Measurements from ENCODE around the gene SLC17A5.
"Not testable (repeated sequence)": the region's sequence is repeated elsewhere in the genome, so short reads cannot be mapped to it uniquely, and the experiment has no call there.

The SLC17A5 gene

GRCh38 chr6:73665686-73666319 lies 12.0 kb upstream of the SLC17A5 start:
- peak; percentile 38 for DNase-seq

GRCh38 chr6:73664701-73665100 lies 10.9 kb upstream of the SLC17A5 start:
- no peak for DNase-seq

GRCh38 chr6:73657201-73657600 lies 3.4 kb upstream of the SLC17A5 start:
- DNase-seq = no peak

DNA sequence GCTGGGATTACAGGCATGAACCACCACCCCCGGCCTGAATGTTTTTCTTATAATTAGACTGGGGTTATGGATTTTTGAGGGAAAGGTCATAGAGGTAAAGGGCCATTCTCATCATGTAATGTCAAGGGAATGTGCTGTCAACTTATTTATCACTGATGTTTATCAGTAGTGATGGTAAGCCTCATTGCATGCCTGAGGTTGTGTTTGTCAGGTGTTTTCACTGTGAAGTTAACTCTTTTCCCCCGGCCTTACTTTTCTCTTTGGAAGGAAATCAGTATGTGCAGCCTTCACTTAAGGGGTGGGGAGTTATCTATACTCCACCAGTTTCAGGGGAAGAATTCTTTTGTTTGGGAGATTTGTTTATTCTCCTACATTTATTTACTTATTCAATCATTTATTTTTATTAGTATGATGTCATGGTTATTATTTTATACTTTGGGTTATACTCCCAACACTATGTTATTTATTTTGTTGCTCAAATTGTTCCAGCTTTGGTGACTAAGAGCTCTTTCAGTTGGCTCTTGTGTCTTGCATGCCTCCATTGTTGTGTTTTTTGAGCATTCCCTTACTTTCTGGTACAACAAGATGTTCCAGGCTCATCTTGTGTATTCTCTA lies 2.8 kb upstream of the SLC17A5 start:
- no peak for DNase-seq

- no peak for DNase-seq
Measured at GRCh38 chr6:73655341-73655917, 1.6 kb upstream of the SLC17A5 start.

DNA sequence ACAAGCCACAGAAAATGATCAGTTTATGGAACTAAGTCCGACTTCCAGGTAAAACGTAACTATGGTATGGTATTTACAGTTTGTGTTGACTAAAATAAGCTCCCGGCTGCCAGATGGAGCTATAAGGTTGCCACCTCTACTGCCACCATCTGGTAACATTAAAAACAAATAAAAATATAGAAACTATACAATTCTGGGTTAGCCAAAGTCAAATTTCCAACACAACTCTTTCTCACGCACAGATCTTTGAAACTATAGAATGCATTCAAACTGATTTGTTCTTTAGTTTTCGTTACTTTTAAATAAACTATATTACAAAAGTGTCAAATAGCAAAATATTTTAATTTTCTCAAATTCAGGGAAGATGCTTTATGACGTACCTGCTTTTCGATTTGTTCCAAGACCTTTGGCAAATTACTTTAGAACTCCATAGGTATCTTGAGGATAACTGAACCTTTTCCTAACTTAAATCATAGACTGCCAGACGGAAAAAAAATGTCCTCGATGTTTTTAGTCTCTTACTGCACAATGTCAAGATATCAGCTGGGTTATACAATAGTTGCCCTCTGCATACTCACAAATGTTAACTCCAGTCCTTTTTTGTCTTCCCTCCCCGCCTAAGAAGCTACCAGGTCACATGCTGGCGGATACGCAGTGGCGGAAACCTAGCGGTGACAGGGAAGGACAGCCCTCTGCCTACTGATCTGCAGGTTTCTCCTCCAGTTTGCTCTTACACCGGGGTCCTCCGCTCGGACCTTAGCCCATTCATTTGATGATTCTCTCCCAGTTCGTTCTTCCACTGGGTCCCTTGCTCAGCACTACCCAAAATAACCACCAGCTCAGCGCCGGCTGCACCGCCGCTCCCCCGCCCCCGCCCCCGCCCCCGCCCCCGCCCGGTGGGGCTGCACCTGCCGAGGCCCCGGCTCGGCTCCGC lies 888 bp downstream of the SLC17A5 start:
- peak; percentile 36 for DNase-seq

DNA sequence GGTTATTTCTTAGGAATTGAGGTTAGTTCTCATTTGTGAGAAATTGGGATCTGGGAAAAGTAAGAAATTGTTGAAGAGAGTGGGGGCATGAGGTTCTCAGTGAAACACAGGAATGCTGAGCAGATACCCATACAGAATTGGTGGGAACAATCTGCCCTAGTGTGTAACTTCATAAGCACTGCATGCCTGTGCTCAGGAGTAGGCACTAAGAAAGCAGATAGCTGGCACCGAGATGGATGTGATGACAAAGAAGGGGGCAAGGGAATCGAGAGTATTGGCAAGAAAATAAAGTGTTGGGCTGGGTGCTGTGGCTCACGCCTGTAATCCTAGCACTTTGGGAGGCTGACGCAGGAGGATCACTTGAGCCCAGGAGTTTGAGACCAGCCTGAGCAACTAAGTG lies 4.0 kb downstream of the SLC17A5 start:
- no peak for DNase-seq

DNA sequence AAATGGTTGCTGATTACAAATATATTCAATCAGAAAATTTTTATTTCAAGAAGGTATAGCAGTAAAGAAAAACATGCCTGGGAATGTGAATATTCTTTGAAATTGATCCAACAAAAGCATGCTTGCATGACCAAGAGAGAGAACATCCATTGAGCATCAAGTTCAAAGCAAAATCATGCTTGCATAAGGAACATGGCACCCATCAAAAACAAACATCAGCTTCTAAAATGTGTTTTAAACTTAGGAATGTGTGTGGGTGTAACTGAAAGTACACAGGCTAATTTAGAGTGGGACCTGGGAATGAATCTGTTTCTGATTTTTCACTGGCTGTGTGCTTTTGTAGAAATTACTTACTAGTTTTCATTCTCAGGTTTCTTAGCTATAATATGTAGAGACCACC lies 5.6 kb downstream of the SLC17A5 start:
- DNase-seq = peak; percentile 45

DNA sequence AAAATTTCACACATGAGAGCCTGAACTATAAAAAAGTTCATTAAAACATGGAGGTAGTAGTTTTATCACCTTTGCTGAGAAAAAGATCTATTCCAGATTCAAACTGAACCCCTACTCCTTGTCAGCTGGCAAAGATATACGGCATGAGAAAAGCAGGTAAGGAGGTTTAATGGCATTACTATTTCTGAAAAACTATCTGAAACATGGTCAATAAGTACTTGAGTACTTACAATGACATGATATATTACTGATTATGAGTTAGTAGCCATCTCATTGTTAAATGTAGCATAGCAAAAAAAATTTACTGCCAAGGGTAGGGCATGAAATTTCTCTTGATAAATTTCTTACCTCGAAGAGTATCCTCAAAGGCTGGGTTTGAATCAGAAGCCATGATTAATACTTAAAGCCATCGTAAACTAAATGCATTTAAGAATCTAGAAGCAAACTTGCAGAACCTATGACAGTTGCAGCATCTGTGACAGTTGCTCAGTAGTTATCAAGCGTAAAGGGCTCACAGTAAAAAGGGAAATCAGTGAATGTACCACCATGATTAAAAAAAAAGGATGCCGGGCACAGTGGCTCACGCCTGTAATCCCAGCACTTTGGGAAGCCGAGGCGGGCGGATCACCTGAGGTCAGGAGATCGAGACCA lies 8.7 kb downstream of the SLC17A5 start:
- DNase-seq = no peak

DNA sequence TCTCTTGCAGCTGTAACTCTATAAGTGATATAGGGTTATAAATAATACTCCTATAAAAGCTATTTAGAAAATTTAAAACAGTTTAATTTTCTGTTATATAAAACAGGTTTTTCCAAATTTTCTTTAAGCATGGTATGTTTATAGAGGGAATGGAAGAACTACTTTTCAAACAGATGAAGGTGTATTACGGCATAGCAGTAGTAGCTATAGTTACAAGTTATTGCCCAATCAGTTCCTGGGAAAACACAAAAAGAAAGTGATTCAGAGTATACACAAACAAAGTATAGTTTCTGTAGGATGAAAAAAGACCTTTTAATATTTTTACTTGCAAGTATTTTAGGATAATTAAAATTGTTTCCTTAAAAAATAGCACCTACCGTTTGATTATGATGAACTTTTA lies 9.8 kb downstream of the SLC17A5 start:
- no peak for DNase-seq

DNA sequence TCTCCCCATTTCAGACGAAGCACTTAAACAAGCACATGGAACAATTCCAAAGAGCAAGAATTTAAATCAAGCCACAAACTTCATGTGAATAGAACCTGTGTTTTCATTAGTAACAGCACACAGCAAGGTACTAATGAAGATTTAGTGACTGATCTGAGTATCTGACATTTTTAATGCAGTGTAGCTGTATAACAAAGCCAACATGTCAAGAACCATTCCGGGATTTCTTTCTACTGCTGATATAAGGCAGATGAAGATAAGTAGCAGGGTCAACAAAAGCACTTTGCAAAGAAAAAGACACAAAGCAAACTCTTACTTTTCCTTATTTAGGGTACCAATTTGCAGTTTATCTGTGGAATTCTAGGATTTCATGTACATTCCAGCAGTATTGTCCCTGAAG lies 11.3 kb downstream of the SLC17A5 start:
- no peak for DNase-seq

DNA sequence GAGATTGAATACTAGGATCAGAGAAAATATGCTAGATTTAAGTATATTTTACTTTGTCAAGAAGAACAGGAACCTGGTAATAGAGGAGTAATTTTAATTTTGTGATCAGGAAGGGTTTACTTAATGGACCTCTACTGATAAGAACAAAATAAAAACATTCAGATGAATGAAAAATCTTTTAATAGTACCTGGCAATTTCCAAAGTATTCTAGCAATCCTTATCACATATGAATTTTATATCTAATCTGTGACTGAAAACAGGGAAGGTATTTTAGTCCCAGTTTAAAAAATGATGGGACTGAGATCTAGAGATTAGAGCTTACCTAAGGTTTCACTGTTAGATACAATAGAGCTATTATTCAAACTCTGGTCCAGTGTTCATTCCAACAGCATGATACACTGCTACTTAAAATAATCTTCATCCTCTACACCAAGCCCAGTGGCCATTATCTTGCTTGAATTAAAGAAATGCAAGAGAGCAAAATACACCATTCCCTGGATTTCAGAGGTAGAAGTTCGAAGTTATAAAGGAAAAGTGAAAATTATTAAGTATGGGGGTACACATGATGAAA lies 13.5 kb downstream of the SLC17A5 start:
- no peak for DNase-seq

DNA sequence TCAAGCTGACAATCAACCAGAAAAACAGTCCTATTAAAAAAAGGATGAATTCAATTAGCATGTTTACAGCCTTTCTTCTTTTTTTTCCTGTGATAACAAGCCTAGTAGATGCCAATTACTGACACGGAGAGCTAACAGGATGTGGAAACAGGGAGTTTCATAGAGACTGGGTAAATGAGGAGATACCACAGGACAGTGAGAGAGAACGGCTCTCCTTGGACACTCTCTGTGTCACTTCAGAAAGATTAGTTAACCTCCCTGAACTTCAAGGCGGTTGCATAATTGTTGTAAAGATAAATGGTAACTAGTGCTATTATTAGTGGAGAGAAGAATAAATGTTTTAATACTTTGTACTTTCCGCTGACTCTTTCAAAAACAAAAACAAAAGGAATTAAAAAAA lies 14.8 kb downstream of the SLC17A5 start:
- no peak for DNase-seq

GRCh38 chr6:73637404-73637803 lies 16.4 kb downstream of the SLC17A5 start:
- DNase-seq = no peak

DNA sequence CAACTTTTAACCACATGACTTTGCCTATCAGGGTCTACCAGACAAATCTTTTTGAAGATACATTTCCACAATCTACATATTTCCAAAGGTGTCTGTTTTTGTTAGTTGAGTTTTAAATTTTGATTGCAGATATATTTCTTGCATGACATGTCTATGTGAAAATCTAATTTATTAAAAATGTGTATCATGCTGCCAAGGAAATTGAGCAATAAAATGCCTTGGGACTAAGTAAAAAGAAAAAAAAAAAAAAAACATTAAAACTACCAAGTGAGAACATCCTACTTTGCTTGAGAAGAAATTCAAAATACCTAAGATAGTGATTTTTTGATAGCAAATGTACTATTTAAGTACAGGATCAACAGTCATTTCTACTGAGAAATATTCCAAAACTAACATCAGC lies 17.7 kb downstream of the SLC17A5 start:
- DNase-seq = no peak

DNA sequence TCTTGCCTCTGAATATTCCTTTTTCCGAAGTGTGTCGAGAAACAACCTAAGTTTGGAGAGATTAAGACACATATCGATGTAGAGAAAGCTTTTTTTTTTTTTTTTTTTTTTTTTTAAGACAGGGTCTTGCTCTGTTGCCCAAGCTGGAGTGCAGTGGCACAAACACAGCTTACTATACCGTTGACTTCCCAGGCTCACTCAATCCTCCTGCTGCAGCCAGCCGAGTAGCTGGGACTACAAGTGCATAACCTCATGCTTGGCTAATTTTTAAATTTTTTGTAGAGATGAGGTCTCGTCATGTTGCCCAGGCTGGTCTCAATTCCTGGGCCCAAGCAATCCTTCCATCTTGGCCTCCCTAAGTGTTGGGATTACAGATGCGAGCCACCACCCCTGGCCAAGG lies 21.4 kb downstream of the SLC17A5 start:
- no peak for DNase-seq

DNA sequence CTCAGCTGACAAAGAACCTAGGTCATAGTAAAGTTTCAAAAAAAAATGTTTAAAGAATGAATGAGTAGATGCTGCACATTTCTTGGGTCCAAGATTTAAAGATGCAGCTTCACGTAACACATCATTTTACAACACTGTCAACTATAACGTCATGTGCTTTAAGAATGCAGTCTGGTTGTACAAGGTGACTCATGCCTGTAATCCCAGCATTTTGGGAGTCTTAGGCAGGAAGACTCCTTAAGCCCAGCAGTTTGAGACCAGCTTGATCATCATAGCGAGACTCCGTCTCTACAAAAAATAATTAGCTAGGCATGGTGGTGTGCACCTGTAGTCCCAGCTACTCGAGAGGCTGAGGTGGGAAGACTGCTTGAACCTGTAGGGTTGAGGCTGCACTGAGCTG lies 21.9 kb downstream of the SLC17A5 start:
- DNase-seq = peak; percentile 65

GRCh38 chr6:73630401-73630800 lies 23.4 kb downstream of the SLC17A5 start:
- no peak for DNase-seq

DNA sequence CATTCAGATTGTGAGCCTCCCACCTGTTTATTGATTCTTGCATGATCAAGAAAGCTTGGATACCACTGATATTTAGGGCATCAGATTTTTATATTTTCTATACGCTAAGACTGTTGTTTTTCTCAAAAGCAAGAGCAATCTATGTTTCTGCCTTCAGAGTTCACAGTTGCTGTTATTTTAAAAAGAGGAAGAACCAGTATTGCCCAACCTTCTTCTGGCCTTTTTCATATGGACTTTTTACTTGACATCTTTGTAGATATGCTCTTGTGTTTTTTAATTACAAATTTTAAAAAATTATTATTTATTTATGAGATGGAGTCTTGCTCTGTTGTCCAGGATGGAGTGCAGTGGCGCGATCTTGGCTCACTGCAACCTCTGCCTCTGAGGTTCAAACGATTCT lies 28.9 kb downstream of the SLC17A5 start:
- no peak for DNase-seq

- not testable (repeated sequence) for DNase-seq
Measured at GRCh38 chr6:73623480-73623879, 30.3 kb downstream of the SLC17A5 start.

DNA sequence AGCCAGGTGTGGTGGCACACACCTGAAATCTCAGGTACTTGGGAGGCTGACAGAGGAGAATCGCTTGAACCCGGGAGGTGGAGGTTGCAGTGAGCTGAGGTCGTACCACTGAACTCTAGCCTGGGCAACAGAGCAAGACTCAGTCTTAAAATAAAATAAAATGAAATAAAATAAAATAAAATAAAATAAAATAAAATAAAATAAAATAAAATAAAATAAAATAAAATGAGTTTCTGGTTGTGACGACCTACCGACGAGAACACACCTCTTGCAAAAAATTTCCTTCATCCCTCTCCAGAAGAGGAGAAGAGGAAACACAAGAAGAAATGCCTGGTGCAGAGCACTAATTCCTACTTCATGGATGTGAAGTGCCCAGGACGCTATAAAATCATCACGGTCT lies 35.7 kb downstream of the SLC17A5 start:
- DNase-seq = not testable (repeated sequence)

- DNase-seq = no peak
Measured at GRCh38 chr6:73614802-73615201, 39.0 kb downstream of the SLC17A5 start.

Data from HCEC 1CT (cell line).